GM19351 (cell line): Measurements from ENCODE around the gene SYTL5.

Experiments used
- ATAC-seq: cut with Tn5 transposase; IDR thresholded peaks from one replicate; pipeline ENCODE4 v1.9.1; 2021; ENCODE audit warnings: mild to moderate bottlenecking, moderate library complexity; ENCODE audit not compliant: unreplicated experiment

Gene SYTL5

DNA sequence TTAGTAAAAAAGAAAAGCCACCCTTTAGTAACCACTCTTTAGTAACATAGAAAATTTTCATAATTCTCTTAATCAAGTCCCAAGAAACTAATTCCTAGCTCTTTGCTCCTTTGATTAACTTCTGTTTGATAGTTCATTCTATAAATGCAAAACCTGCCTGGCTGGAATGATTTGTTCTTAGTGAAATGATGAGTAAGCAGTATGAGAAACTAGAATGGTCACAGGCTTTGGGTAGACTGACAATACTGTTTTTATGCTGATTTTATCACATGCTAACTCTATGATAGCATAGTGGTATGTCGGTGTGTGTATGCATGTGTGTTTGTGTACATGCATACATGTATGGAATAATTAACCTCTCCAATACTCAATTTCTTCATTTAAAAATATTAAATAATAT is 81.2 kb downstream of the SYTL5 start:
- no peak for ATAC-seq

GRCh38 chrX:38089173-38089982 is 83.0 kb downstream of the SYTL5 start:
- ATAC-seq, result no peak

DNA sequence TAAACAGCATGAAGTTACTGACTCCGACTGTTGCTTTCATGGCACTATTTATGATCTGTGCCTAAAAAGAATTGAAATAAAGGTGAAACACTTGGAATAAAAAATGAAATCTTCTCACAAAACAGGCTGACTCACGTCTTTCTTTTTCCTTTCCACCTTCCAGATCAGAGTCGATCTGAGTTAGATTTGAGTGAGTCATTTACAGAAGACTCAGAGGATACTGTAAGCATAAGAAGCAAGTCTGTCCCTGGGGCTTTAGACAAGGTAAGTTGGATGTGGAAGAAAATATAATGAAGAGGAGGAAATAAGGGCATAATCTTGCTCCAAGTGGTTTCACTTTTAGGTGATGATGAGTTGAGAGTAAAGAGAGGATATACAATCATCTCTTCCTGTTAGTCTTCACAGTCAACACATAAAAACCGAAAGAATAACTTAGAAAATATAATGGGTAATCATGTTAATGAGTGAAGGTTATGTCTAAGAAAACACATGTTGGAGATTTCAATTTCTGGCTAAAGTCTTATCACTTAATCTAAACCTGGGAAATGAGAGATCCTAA is 89.7 kb downstream of the SYTL5 start:
- no peak for ATAC-seq

- no peak for ATAC-seq
Observed at GRCh38 chrX:38099688-38100087, 93.3 kb downstream of the SYTL5 start.

DNA sequence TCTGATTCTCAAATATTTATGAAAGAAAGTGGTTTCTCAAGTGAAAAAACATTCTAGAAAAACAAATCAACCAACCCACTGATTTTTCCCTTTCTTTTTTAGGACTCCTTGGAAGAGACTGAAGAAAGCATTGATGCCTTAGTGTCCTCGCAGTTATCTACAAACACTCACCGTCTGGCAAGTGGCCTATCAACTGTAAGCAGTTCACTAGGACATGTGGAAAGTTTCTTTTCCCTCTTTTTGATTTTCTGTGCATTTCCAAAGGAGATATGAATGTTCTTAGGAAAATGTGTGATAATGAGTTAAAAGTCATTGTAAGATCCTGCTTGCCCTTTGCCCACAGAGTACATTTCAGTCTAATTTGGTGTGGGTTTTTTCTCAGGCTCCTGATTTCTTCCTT is 95.9 kb downstream of the SYTL5 start:
- no peak for ATAC-seq

DNA sequence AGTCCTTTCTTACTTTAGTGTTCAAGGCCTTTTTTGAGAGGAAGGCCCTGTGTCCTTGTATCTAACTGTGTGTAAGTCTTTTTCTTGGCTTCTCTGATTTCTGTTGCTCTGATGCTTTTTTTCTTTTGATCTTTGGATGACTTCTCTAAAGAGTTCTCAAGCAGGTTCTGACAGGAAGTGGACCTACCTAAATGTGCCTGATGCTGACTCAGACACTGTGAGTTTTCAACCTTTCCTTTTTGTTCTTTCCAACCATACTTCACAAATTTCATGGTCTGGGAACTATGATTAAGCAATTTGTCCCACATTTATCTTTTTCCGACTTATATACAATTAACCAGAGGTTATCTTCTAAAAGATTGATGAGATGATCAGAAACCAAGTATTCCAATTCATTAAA is 96.5 kb downstream of the SYTL5 start:
- ATAC-seq, result no peak

DNA sequence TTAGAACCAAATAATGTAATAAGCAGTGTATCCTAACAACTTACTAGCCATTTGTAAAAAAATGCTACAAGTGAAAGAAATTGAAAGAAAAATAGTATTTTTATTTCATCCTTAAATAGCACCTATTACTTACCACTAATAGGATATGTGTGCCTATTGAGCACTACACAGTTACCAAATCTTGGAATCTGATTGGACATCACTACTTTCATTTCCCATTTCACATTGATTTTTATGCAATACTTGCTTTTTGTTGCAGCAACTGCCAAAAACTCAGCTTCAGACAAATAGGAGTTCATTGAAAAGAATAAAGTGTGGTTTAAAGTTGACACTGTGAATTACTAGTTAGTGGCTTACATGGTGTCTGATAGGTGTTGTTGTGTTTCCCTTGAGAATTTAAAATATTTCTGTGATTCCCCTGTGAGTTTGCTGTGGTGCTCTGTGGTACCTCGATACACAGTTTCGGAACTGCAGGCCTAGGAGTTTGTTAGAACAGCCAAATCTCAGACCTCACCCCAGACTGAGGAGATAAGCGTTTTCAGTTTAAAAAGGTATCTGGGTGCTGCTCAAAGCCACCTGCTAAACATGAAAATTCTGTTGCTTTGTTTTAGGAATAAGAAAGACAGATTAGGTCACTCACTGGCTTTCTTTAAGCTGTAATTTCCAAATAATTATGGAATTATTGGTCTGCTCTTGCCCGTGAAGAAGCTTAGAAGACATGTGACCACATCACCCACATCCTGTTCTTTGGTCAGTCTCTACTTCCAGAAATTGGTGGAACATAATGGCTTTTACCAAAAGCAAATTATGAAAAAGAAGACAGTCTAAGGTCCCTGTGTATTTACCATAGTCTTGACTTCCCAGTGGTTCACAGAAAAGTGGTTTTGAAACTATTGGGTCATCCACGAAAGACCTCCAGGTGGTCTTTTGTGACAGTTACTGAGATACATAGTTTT is 97.8 kb downstream of the SYTL5 start:
- ATAC-seq, result peak; percentile 60

- ATAC-seq, result no peak
Observed at GRCh38 chrX:38105216-38105725, 98.9 kb downstream of the SYTL5 start.

GRCh38 chrX:38106991-38107655 is 100.8 kb downstream of the SYTL5 start:
- ATAC-seq, result no peak

DNA sequence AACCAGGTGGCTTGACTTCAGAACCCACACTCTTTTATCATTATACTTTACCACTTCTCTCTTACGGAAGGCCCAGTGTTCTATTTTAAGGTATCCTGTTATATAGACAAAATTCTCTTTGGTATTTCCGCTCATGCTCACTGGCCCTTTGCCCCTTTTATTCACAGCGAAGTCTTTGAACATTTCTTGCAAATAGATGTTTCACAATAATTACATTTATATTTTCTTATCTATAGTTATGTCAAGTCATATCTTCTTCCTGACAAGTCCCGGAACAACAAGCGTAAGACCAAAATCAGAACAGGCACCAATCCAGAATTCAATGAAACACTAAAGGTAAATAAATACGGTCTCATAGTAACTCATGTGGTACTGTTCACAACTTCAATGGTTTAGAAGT is 102.0 kb downstream of the SYTL5 start:
- ATAC-seq, result no peak

DNA sequence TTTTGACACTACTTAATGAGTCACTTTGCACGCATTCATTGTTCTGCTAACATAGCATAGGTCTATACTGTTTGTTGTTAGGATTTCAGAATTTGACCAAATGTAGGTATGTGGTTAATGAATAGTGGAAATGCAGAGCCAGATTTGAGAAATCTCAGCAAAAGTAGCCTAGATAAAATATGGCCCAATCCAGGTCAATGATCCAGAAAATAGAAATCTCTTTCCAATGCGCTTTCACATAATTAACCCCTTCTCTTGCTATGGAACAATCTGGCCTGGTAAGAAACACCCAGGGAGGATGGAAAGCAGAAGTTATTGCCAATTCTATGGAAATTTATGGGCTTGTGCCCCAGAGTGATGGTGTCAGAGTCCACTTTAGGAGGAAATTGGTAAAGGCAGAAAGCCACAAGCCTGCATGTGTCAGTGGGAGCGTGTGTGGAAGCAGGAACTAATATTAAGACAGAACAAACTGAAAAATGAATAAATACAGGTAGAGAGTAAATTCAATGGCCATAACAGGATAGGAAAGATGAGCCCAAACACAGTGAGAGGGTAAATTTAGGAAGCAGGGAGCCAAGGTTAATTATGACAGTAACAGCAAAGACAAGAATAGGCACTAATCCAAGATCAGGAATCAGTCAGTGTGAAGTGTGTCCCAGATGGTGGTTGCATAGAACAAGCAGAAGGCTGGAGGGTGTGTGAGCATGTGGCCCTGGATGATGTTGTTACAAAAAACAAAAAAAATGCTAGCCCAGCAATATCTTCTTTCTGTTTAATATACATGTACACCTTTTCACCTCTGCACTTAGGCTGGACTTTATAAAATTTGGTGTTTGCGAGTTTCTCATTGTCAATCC is 102.9 kb downstream of the SYTL5 start:
- no peak for ATAC-seq

DNA sequence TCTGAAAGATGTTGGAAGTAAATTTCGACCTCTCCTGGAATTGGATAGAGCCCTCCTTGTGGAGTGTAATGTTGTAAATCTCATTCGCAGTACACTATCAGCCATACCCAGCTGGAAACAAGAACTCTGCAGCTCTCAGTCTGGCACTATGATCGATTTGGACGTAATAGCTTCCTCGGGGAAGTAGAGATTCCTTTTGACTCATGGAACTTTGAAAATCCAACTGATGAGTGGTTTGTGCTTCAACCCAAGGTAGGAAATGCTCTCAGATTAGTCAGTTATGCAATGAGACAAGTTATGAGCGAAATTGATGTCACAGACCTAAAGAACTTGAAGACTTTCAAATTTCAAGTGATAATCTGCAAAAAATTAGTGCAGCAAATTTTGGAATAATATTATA is 103.9 kb downstream of the SYTL5 start:
- ATAC-seq, result no peak

- no peak for ATAC-seq
Observed at GRCh38 chrX:38111196-38111595, 104.8 kb downstream of the SYTL5 start.

- no peak for ATAC-seq
Observed at GRCh38 chrX:38112566-38112965, 106.2 kb downstream of the SYTL5 start.

DNA sequence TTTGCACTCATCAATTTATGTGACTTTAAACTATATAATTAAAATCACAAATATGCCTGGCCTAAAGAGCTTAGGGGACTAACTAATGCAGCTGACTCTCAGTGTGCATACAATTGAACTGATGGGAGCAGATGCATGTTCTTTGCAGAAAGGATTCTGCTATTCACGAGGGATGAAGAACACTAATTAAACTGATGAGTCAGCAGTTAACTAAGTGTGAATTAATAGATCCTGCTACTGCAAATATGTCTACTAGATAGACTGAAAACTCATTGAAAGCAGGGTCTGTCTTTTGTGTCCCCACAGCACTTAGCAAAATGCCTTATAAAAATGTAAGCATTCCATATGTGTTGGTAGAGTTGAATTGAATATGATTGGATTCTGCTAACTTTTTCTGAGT is 110.4 kb downstream of the SYTL5 start:
- no peak for ATAC-seq

DNA sequence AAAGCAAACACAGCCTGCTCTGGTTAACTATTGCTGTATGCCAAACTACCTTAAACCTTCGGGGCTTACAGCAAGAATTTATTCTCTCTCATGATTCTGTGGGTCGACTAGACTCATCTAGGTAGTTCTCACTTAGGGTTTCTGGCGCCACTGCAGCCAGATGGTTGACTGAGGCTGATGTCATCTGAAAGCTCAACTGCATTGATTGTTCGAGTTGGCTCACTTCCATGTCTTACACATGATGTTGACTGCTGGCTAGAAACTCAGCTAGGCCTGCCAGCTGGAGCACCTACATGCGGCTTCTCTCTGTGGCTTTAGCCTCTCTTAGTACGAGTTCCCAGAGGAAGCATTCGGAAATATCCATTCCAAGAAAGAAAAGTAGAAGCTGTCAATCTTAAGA is 111.1 kb downstream of the SYTL5 start:
- no peak for ATAC-seq

- ATAC-seq, result no peak
Observed at GRCh38 chrX:38124000-38124399, 117.6 kb downstream of the SYTL5 start.

- ATAC-seq, result no peak
Observed at GRCh38 chrX:38126179-38126578, 119.8 kb downstream of the SYTL5 start.

DNA sequence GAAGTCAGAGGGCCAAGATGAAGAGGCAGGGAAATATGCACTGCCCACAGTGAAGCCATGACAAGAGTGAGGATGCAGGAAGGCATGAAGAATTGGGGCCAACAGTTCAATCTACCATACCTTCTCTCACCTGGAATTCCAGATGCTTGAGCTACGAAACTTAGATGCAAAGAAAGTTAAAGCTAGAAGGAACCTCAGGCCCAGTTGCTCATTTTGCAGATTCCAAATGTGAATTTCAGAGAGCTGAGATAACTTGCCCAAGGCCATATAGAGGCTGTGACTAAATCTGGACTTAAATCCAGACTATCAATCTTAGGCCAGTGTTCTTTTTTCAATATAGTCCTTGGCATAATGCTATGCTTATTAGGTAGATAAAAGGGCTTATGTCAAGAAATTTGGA is 121.6 kb downstream of the SYTL5 start:
- no peak for ATAC-seq

DNA sequence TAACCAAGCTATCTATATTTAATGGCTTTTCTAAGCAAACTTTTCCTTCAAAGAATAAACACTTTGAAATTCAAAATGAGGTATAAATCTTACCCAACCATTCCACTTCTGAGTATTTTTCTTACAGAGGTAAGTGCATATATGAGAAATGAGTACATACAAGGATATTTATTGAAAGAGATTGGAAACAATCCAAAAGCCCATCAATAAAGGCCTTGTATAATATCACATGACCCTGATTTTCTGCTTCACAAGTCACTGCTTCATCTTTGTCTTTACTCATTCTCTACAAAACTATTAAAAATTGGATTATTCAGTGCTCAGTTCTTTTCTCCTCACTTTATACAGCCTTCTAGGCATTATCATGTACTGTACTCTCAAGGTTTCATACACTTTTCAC is 123.0 kb downstream of the SYTL5 start:
- no peak for ATAC-seq
